ENCODE measurements around the gene CACNA1I.
A peak's percentile ranks its signal among the peaks of the same experiment; 100 is the strongest.

DNA sequence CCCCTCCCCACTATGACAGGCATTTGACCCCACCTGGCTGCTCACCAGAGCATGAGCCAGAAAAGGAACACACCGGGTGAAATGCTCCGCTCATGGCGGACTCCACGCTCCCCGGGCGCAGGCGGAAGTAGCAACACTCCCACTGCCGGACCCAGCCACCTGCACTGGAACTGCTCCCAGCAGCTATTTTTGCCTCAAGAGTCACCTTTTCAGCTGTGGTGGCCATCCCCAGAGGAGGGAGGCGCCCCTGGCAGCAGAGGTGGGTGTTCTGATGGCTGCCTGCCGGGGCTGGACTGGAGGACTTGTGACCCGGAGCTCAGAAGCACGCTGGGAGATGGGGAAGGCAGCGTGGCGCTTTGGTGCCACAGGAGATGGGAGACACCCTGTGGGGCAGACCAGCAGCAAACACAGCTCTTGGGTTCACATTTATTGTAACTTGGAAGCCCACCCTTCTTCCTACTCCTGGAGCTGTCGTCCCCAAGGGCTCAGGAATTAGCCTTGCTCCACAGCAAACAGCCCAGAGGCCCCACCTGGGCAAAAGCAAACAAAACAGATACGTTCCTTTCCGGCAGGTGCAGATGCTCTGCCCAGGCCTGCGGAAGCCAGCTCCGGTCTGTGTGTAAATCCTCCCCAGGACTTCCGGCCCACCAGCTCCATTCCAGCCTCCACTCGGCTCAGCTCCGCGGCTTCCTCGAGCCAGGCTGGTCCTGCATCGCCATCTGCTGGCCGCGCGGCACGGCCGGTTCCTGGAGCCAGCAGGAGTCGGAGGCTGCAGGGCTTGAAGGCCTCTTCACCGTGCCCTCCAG, 41.7 kb upstream of the CACNA1I start:
- TF ChIP-seq CTCF (IDR thresholded peaks at IDR 0.05; ENCODE audit: low read depth, low read length) (peak; percentile 95), POLR2A (IDR thresholded peaks at IDR 0.05; ENCODE audit: extremely low read depth, insufficient read length) (no peak), MYC (IDR thresholded peaks at IDR 0.05; ENCODE audit: low read depth, low read length) (peak; percentile 71)
